Subcutaneous adipose tissue (tissue), 4 donors: Measurements from ENCODE around the gene ARHGEF28. TPM values are rescaled to one million over a fixed set of nuclear protein-coding genes. Genes with fewer than 3 reads are reported as not detected.

Experiments used
- total RNA-seq, 4 donors: library from RNA; depleted of rRNA; stranded (reverse); fragments of >200 nt; gene quantifications; one replicate each; pipeline ENCODE4 v1.1.0, GENCODE V29; 2016
- TF ChIP-seq, protein P1 (sequence below): fragments of 450-650 bp; IDR thresholded peaks from one replicate; pipeline ENCODE4 v1.5.1; 2016; ENCODE audit warnings: low read depth, mild to moderate bottlenecking, control low read depth, antibody characterized with exemption, moderate library complexity

ARHGEF28 gene
- total RNA-seq, 4 donors from 2014 or later = 9.9 to 46.3 (median 17.3) TPM

GRCh38 chr5:73612799-73613198 is 13.2 kb upstream of the ARHGEF28 start:
- TF ChIP-seq, protein P1, sequence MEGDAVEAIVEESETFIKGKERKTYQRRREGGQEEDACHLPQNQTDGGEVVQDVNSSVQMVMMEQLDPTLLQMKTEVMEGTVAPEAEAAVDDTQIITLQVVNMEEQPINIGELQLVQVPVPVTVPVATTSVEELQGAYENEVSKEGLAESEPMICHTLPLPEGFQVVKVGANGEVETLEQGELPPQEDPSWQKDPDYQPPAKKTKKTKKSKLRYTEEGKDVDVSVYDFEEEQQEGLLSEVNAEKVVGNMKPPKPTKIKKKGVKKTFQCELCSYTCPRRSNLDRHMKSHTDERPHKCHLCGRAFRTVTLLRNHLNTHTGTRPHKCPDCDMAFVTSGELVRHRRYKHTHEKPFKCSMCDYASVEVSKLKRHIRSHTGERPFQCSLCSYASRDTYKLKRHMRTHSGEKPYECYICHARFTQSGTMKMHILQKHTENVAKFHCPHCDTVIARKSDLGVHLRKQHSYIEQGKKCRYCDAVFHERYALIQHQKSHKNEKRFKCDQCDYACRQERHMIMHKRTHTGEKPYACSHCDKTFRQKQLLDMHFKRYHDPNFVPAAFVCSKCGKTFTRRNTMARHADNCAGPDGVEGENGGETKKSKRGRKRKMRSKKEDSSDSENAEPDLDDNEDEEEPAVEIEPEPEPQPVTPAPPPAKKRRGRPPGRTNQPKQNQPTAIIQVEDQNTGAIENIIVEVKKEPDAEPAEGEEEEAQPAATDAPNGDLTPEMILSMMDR = no peak

DNA sequence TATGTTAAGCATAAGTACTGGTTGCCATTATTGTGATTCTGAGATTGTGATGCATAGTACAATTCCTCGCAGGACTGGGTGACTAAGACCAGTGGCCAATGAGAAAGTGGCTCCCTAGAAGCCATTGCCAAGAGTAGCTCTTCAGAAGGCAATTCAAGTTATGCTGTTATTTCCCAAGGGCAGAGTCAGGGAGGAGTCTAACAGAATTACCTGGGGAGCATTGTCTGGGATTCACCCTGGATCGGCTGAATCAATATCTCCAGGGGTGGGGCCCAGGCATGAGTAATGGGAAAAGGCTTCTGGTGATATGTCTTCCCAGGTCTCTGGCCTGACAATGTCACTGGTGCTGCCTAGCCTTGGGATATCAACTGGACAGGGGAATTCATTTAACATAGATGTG is 10.9 kb upstream of the ARHGEF28 start:
- TF ChIP-seq, protein P1 = no peak

DNA sequence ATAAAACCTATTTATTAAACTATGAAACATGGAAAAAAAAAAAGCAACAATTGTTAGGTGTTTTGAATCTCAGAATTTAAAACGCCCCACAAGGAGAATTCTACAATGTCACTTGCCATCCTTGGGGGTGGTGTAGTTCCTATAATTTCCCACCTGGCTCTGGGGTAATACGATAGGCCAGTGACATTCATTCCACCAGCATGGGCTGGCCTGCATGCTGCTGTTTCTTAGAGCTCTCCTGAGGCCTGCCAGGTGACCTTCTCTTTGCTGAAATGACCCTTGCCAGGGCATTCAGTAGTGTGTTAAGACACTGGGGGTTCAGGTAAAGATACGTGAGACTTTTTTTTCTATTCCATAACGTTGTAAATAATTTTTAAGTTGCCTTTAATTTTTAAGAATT is 10.0 kb upstream of the ARHGEF28 start:
- TF ChIP-seq, protein P1 = no peak

DNA sequence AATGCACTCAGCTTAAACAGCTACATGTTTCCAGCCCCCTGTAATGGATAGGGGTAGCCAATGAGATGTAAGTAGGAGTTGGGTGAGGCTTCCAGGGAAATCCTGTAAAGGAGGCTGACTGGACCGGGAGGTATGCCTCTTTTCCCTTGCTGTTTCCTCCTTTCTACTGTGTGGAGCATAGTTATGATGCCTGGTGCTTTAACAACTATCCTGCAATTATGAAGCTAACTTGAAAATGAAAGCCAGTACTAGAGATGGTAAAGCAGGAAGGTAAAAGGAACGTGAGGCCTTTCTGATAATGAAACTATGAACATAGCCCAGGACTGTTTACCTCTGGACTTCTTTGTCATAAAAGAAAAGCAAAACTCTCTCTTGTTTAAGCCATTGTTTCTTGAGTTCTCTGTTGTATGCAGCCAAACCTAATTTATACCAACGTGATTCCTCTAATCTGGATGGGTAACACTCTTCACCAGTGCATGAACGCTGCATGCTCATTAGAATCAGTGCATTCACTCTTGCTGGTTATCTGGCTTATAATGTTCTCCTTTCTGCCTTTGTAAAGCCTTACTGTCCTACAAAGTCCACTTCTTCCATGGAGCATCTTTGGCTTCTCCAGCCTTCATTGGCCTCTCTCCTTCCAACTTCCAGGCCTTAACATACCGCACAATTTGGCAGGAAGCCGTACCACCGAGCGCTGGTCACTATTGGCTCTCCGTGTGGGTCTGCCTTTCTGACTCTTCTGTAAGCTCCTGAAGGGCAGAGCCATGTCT is 8.3 kb upstream of the ARHGEF28 start:
- TF ChIP-seq, protein P1 = no peak

- TF ChIP-seq, protein P1 = no peak
These were observed 6.2 kb upstream of the ARHGEF28 start for GRCh38 chr5:73619606-73620333.

- TF ChIP-seq, protein P1 = no peak
These were observed 5.7 kb upstream of the ARHGEF28 start for GRCh38 chr5:73620334-73620687.

DNA sequence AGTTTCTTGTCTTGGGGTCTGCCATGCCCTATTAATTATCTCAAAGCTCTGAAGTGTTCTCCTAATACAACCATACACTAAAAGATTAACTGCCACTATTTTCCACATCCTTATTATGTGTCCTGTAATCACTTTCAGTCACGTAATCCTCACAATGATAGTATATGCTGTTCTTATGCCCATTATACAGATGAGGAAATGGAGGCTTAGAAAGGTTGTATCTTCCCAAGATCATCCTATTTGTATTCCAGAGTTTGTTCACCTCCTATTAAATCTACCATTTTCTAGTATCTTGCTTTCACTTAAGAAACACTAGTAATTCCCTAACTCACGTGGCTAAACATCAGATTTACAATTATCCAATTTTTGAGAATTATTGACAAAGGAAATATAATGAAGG is 2.9 kb upstream of the ARHGEF28 start:
- TF ChIP-seq, protein P1 = no peak
